ENCODE results near the gene TMEM156. TPM values are rescaled to one million over a fixed set of nuclear protein-coding genes. Genes with fewer than 3 reads are reported as not detected.
"Not testable (repeated sequence)": the region's sequence is repeated elsewhere in the genome, so short reads cannot be mapped to it uniquely, and the experiment has no call there.

The TMEM156 gene
- polyA plus RNA-seq, 1 of the 3 experiments (the other 2 are of a cell fraction) = 0.13 TPM

- Histone ChIP-seq H3K27ac (ENCODE audit: low read depth in 2 of 2, low read length in 1 of 2) (no peak overlapping the region), H3K9me3 (no peaks in the 10 kb centered on the region), H3K4me3 (ENCODE audit: low read depth in 2 of 2, low read length in 1 of 2) (no peak overlapping the region), H3K9me2 (no peaks in the 10 kb centered on the region), H3K4me1 (ENCODE audit: control insufficient read depth in 1 of 2, insufficient read depth in 2 of 2, low read depth in 1 of 2, low read length in 1 of 2) (0 out of 4 replicates have a peak, but pooled peaks cover 0 to 4% of the 10 kb centered on the region in 2 experiments), H3K9ac (no peak overlapping the region), H2AFZ (ENCODE audit: low read depth) (peak overlapping the region; percentile 30; the same call in 1 of the 2 replicates), H3K79me2 (ENCODE audit: insufficient read depth) (no peaks in the 10 kb centered on the region), H3K4me2 (no peak overlapping the region), H3K27me3 (ENCODE audit: insufficient read depth) (no peaks in the 10 kb centered on the region), H3K36me3 (replicated peaks in 1 of 2; ENCODE audit: control insufficient read depth in 1 of 2, insufficient read depth in 2 of 2, low read length in 1 of 2) (no peaks in the 10 kb centered on the region), H4K20me1 (ENCODE audit: insufficient read depth) (no peaks in the 10 kb centered on the region), H3F3A (replicated peaks; ENCODE audit: insufficient read depth) (no peaks in the 10 kb centered on the region)
- TF ChIP-seq NFIC (IDR thresholded peaks at IDR 0.05; ENCODE audit: borderline replicate concordance) (no peak), JUND (IDR thresholded peaks at IDR 0.05) (no peak), USF1 (IDR thresholded peaks at IDR 0.05; ENCODE audit: borderline replicate concordance, low read depth) (no peak), RXRA (IDR thresholded peaks at IDR 0.05; ENCODE audit: borderline replicate concordance, low read depth) (no peak), EP300 (IDR thresholded peaks at IDR 0.05; ENCODE audit: borderline replicate concordance in 1 of 2, low read depth in 1 of 2, low read length in 1 of 2) (no peak), SMC3 (IDR thresholded peaks at IDR 0.05; ENCODE audit: low read depth, low read length) (no peak), RFX5 (IDR thresholded peaks at IDR 0.05; ENCODE audit: low read length) (no peak), IRF3 (IDR thresholded peaks at IDR 0.05; ENCODE audit: low read depth, low read length) (no peak), NRF1 (IDR thresholded peaks at IDR 0.05; ENCODE audit: low read depth, low read length) (no peak), FOSL2 (IDR thresholded peaks at IDR 0.05; ENCODE audit: borderline replicate concordance, low read depth) (no peak), TAF1 (IDR thresholded peaks at IDR 0.05; ENCODE audit: borderline replicate concordance, low read depth, low read length) (no peak), CTCF (IDR thresholded peaks at IDR 0.05) (no peak), TEAD4 (IDR thresholded peaks at IDR 0.05; ENCODE audit: borderline replicate concordance, insufficient read depth) (no peak), PBX3 (IDR thresholded peaks at IDR 0.05) (no peak), RCOR1 (IDR thresholded peaks at IDR 0.05; ENCODE audit: low read length) (no peak), MXI1 (IDR thresholded peaks at IDR 0.05; ENCODE audit: low read depth, low read length) (no peak), FOXM1 (IDR thresholded peaks at IDR 0.05; ENCODE audit: low read depth) (no peak), MEF2A (IDR thresholded peaks at IDR 0.05; ENCODE audit: borderline replicate concordance, low read depth) (no peak), EZH2phosphoT487 (IDR thresholded peaks at IDR 0.05; ENCODE audit: borderline replicate concordance, low read depth) (no peak)
- POLR2A ChIA-PET = no interaction called here
- 89% methylated on average over 11 of the region's 11 CpGs for WGBS (ENCODE audit: low lambda C conversion rate)
- no peak for DNase-seq
- CTCF ChIA-PET = interaction anchor here (0.9 to 1.5 kb wide), 2 partner anchors 12 to 16 kb away, joined by 4 to 5 read pairs; no protein-coding TSS in a partner anchor
Measured at GRCh38 chr4:38964942-38965775, 67.0 kb downstream of the TMEM156 start.

GRCh38 chr4:38959248-38959647 lies 73.0 kb downstream of the TMEM156 start:
- H3K27me3 ChIP-seq (ENCODE audit: insufficient read depth); H3F3A ChIP-seq (replicated peaks; ENCODE audit: insufficient read depth); H4K20me1 ChIP-seq (ENCODE audit: insufficient read depth); POLR2A ChIA-PET; H3K4me1 ChIP-seq (ENCODE audit: control insufficient read depth in 1 of 2, insufficient read depth in 2 of 2, low read depth in 1 of 2, low read length in 1 of 2); H3K27ac ChIP-seq (ENCODE audit: low read depth in 2 of 2, low read length in 1 of 2); H3K4me3 ChIP-seq (ENCODE audit: low read depth in 2 of 2, low read length in 1 of 2); H3K9me3 ChIP-seq; DNase-seq; H3K9ac ChIP-seq; H3K9me2 ChIP-seq; H3K4me2 ChIP-seq; H3K79me2 ChIP-seq (ENCODE audit: insufficient read depth); H2AFZ ChIP-seq (ENCODE audit: low read depth); H3K36me3 ChIP-seq (replicated peaks in 1 of 2; ENCODE audit: control insufficient read depth in 1 of 2, insufficient read depth in 2 of 2, low read length in 1 of 2): not testable (repeated sequence)
- WGBS (ENCODE audit: low lambda C conversion rate) = 71% methylated on average over 5 of the region's 5 CpGs
- CTCF ChIA-PET = interaction anchor here (2.1 kb wide), 1 partner anchor 10 kb away, joined by 7 read pairs; no protein-coding TSS in a partner anchor
